ENCODE data around the gene STXBP4.

The STXBP4 gene

DNA sequence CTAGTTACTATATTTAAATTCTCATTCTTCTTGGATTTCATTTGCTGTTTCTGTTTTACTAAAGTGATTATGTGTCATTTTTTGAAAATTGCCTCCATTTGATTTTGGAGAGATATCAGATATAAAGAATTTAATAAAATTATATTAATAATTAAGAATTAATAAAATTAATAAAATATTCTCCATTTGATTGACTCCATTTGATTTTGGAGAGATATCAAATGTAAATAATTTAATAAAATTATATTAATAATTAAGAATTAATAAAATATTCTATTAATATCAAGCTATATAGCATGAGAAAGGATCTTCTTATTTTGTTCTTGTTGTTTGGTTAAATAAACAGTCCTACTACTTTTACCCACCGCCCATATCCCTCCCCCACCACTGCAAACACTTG lies 23.0 kb downstream of the STXBP4 start:
- TF ChIP-seq, protein P1, sequence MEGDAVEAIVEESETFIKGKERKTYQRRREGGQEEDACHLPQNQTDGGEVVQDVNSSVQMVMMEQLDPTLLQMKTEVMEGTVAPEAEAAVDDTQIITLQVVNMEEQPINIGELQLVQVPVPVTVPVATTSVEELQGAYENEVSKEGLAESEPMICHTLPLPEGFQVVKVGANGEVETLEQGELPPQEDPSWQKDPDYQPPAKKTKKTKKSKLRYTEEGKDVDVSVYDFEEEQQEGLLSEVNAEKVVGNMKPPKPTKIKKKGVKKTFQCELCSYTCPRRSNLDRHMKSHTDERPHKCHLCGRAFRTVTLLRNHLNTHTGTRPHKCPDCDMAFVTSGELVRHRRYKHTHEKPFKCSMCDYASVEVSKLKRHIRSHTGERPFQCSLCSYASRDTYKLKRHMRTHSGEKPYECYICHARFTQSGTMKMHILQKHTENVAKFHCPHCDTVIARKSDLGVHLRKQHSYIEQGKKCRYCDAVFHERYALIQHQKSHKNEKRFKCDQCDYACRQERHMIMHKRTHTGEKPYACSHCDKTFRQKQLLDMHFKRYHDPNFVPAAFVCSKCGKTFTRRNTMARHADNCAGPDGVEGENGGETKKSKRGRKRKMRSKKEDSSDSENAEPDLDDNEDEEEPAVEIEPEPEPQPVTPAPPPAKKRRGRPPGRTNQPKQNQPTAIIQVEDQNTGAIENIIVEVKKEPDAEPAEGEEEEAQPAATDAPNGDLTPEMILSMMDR (conservative IDR thresholded peaks at IDR 0.05; ENCODE audit: low read length) = no peak

DNA sequence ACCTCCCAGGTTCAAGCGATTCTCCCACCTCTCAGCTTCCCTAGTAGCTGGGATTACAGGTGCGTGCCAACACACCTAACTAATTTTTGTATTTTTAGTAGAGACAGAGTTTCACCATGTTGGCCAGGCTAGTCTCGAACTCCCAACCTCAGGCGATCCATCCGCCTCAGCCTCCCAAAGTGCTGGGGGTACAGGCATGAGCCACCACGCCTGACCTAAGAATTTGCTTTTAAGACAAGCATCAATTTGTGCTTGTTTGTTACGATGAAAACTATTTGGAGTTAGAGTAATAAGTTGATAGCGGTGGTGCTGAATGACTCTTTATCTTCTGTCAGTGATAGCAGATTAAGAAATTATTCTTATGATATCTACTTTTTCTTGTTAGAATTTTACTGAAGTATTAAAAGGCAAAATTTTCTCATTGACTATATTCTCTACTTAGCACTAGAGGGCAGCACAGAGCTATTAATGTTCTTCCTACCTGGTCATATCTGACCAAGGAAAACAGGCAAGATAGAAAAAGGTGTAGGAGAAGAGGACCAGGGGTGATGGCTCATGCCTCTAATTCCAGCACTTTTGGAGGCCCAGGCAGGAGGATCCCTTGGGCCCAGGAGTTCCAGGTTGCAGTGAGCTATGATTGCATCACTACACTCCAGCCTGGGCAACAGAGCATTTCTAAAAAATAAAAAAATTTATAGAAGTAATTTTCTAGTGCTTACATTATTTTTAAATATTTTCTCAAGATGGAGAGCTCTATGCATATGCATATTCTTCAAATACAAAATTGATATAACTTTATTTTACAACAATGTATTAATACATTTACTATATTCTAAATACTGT lies 24.5 kb downstream of the STXBP4 start:
- DNase-seq (ENCODE audit: low read depth) = peak; percentile 57
- no peak overlapping the region for H3K4me3 ChIP-seq (ENCODE audit: low read length)
- TF ChIP-seq, protein P1 (conservative IDR thresholded peaks at IDR 0.05; ENCODE audit: low read length) = peak; percentile 71

More for the DNA sequence above, 23.0 kb downstream of the STXBP4 start:
- H3K4me3 ChIP-seq (ENCODE audit: low read length) = no peak overlapping the region
- DNase-seq (ENCODE audit: low read depth) = no peak

DNA sequence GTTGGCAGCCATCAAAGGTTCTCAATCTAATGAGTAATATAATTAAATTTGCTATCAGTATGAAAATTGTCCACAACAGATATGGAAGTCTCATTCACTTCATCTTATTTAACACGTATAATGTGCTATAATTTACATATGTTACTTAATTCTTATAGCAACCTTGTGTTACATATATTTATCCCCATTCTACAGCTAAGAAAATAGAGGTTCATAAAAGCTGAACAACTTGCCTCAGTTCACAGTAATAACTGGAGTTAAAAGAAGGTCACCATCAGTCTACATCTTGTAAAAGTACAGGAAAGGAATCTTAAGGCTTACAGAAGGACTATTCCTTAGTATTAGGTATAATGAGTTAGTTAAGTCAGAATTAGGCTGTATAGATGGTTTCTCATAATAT lies 27.9 kb downstream of the STXBP4 start:
- H3K4me3 ChIP-seq (ENCODE audit: low read length) = no peak overlapping the region
- no peak for DNase-seq (ENCODE audit: low read depth)
- TF ChIP-seq, protein P1 (conservative IDR thresholded peaks at IDR 0.05; ENCODE audit: low read length) = no peak

DNA sequence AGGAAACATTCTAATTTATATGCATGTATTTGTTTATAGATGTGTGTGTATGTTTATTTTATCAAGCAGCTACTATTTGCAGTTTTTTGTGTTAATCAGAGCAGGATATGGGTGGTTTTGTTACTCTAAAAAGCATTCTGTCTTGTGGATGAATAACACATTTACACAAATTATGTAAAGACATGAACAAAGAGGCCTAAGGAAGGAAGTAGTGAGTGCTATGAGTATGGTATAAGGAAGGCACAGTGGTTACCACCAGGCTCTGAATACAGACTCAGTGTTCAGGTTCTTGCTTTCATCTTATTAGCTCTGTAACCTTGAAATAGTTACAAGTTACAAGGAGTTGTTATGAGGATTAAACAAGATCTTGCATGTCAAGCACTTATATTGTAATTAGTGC lies 33.9 kb downstream of the STXBP4 start:
- DNase-seq (ENCODE audit: low read depth) = no peak
- H3K4me3 ChIP-seq (ENCODE audit: low read length) = no peak overlapping the region
- TF ChIP-seq, protein P1 (conservative IDR thresholded peaks at IDR 0.05; ENCODE audit: low read length) = no peak

DNA sequence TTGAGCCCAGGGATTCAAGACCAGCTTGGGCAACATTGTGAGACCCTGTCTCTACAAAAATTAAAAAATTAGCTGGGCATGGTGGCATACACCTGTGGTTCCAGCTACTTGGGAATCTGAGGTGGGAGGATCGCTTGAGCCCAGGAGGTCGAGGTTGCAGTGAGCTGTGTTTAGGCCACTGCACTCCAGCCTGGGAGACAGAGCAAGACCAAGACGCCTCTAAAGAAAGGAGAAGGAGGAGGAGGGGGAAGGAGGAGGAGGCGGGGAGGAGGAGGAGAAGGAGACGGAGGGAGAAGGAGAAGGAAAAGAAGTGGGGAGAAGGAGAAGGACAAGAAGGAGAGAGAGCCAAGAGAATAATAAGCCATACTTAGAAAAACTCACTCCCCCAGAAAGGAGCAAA lies 35.9 kb downstream of the STXBP4 start:
- no peak overlapping the region for H3K4me3 ChIP-seq (ENCODE audit: low read length)
- DNase-seq (ENCODE audit: low read depth) = no peak
- TF ChIP-seq, protein P1 (conservative IDR thresholded peaks at IDR 0.05; ENCODE audit: low read length) = no peak

DNA sequence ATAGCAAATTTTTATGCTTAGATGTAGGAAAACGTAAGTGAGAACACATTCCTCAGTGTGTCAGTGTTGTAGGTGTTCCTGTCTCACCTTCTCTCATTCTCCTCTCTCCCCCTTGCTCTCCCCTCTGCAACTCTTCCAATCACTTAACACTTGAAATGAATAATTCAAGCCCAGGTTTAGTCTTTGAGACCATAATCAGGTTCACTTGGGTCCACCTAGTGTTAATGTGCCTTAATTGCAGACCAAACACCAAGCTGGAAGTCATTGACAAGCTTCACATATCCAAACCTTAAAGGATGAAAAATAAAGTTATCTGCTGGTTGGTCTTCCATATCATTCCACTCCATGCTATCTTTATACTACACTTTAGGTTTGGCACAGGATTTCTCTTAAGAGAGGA lies 37.0 kb downstream of the STXBP4 start:
- peak; percentile 8 for DNase-seq (ENCODE audit: low read depth)
- TF ChIP-seq, protein P1 (conservative IDR thresholded peaks at IDR 0.05; ENCODE audit: low read length) = peak; percentile 45
- no peak overlapping the region for H3K4me3 ChIP-seq (ENCODE audit: low read length)

DNA sequence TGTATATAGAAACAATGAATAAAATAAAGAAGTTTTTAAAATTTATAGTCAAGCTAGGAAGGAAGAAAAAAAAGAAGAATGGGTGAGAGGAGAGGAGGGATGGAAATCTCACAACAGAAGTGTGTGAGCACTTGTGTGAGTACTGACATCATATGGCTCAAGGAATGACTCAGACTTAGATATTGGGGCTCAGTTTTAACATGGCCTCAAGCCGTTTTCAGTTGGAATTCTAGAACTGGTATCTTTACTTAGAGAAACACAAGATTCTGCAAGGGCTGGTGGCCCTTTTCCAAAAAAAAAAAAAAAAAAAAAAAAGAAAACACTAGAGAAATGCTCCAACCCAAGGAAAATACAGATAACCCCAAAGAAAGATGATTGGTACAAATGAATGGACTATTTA lies 55.1 kb downstream of the STXBP4 start:
- DNase-seq (ENCODE audit: low read depth) = no peak
- TF ChIP-seq, protein P1 (conservative IDR thresholded peaks at IDR 0.05; ENCODE audit: low read length) = no peak
- H3K4me3 ChIP-seq (ENCODE audit: low read length) = no peak overlapping the region
